Activated T-helper 1 cell treated with anti-CD3 and anti-CD28 coated beads, Interleukin-12 subunit alpha, Interleukin-12 subunit beta, Interleukin-2, Interleukin-4 antibody, amounts not matched to agents 30 ng/mL and 10 ng/mL and 1 ng/mL, durations not matched to agents 14 hours and 24 hours and 36 hours (primary cell): ENCODE results near the gene NSD1. TPM values are rescaled to one million over a fixed set of nuclear protein-coding genes. Genes with fewer than 3 reads are reported as not detected.
A peak's percentile ranks its signal among the peaks of the same experiment; 100 is the strongest.
"Not testable (repeated sequence)": the region's sequence is repeated elsewhere in the genome, so short reads cannot be mapped to it uniquely, and the experiment has no call there.

ENCODE experiments used
- DNase-seq: peaks from one replicate; pipeline ENCODE4 v3.0.0; 2021; ENCODE audit warnings: low spot score
- H3K27ac Mint-ChIP-seq: one replicate; pipeline ENCODE4 v1.8.0; 2021; ENCODE audit warnings: mild to moderate bottlenecking, mixed read lengths
- H3K27me3 Mint-ChIP-seq: one replicate; pipeline ENCODE4 v1.8.0; 2022; ENCODE audit warnings: mild to moderate bottlenecking, moderate library complexity, mixed read lengths; ENCODE audit not compliant: insufficient read depth
- H3K36me3 Mint-ChIP-seq: one replicate; pipeline ENCODE4 v1.8.0; 2021; ENCODE audit warnings: low read depth, mixed read lengths
- H3K4me1 Mint-ChIP-seq: one replicate; pipeline ENCODE4 v1.8.0; 2021; ENCODE audit warnings: low read depth, mixed read lengths
- H3K4me3 Mint-ChIP-seq: one replicate; pipeline ENCODE4 v1.8.0; 2021; ENCODE audit warnings: mild to moderate bottlenecking, moderate library complexity, mixed read lengths
- H3K9me3 Mint-ChIP-seq: one replicate; pipeline ENCODE4 v1.8.0; 2021; ENCODE audit warnings: mixed read lengths
- intact Hi-C: fragments of 100-400 bp; cut with micrococcal nuclease; formaldehyde crosslinking; loops from one replicate; pipeline ENCODE4 v1.15.1; 2024
- total RNA-seq: library from RNA; stranded (reverse); gene quantifications from 2 replicates; pipeline ENCODE4 v1.2.3, GENCODE V29; 2022

The NSD1 gene
- total RNA-seq, 1 donor from 2014 or later = 108 TPM

DNA sequence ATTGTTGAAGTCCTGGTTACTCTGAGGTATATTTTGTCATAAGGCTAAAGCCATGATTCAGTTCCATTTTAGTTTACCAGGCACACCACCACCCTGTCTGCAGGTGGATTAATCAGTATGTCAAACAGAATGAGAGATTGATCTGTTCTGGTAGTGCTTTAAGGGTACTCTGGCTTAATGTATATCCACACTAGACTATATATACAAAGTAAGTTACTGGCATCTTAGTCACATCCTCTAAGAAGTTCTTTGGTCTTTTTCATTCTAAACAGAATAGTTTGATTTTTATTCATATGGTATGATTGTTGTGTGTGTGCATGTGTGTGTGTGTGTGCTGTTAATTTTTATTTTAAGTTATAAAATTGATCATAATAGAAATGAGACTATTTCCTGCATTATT, 108.2 kb downstream of the NSD1 start:
- Mint-ChIP-seq H3K9me3 (no peaks in the 10 kb centered on the region), H3K27me3 (no peaks in the 10 kb centered on the region), H3K36me3 (peaks cover 35% of the 10 kb centered on the region), H3K27ac (no peak overlapping the region), H3K4me1 (no peaks in the 10 kb centered on the region), H3K4me3 (no peak overlapping the region)
- intact Hi-C loops = no loop called here
- no peak for DNase-seq

DNA sequence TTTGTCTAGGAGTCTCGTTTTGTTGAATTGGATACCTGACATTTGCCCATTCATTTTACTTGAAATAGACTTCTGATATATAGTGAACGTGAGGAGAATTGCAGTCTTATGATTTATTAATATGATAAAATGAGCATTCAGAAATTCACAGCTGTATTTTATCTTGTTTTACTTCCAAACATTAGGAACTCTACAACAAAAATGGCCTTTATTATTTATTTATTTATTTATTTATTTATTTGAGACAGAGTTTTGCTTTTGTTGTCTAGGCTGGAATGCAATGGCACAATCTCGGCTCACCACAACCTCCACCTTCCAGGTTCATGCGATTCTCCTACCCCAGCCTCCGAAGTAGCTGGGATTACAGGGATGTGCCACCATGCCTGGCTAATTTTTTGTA, 108.7 kb downstream of the NSD1 start:
- peaks cover 38% of the 10 kb centered on the region for H3K36me3 Mint-ChIP-seq
- H3K9me3 Mint-ChIP-seq = no peaks in the 10 kb centered on the region
- intact Hi-C loops = no loop called here
- H3K27ac Mint-ChIP-seq = no peak overlapping the region
- H3K4me1 Mint-ChIP-seq = no peaks in the 10 kb centered on the region
- H3K4me3 Mint-ChIP-seq = no peak overlapping the region
- H3K27me3 Mint-ChIP-seq = no peaks in the 10 kb centered on the region
- no peak for DNase-seq

DNA sequence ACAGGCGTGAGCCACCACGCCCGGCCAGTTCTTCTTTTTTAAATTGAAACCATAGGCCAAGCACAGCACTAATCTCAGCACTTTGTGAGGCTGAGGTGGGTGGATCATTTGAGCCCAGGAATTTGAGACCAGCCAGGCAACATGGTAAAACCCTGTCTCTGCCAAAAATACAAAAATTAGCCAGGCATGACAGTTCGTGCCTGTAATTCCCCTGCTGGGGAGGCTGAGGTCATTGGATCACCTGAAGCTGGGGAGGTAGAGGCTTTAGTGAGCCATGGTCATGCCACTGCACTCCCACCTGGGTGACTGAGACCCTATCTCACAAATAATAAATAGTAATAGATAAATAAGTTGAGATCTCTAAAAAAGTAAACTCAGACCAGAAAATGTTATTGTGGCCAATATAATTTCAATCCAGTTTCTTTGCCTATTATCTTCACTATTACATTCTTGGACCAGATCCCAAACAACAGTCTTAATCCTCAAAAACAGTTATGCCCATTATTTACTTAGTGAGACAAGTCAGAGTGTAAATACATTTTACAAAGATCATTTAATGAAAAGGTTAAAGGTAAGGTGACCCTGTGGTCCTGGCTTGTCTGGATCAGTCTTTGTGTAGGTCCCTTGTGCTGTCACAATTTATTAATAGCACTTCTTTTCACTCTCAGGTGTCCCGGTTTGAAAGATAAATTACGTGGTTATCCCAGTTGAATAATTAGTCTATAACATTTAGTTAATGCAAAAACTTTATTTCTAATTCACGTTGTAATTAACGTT, 116.4 kb downstream of the NSD1 start:
- Mint-ChIP-seq H3K27ac (no peak overlapping the region), H3K4me1 (no peaks in the 10 kb centered on the region), H3K4me3 (no peak overlapping the region), H3K27me3 (no peaks in the 10 kb centered on the region), H3K36me3 (peaks cover 41% of the 10 kb centered on the region), H3K9me3 (no peaks in the 10 kb centered on the region)
- intact Hi-C loops = loop anchor here (5.0 kb wide), 1 partner anchor 138 kb away; no protein-coding TSS in a partner anchor
- DNase-seq = no peak

DNA sequence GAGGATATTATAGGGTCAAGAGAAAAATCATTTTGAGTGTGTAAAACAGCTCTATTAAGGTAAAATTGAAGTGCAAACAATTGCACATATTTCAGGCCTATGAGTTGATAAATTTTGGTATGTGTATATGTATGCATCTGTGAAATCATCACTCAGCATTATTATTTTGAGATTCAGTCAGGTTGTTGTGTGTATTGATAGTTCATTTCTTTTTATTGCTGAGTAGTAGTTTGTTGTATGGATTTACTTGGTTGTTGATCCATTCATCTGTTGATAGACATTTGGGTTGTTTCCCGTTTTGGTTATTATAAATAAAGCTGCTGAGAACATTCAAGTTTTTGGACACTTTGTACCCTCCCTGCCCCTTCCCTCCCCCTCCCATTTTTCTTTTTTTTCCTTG, 119.7 kb downstream of the NSD1 start:
- H3K4me1 Mint-ChIP-seq = peaks cover 12% of the 10 kb centered on the region
- DNase-seq = no peak
- H3K27ac Mint-ChIP-seq = peak overlapping the region; percentile 16
- no peak overlapping the region for H3K4me3 Mint-ChIP-seq
- H3K36me3 Mint-ChIP-seq = peaks cover 41% of the 10 kb centered on the region
- H3K27me3 Mint-ChIP-seq = no peaks in the 10 kb centered on the region
- intact Hi-C loops = no loop called here
- H3K9me3 Mint-ChIP-seq = no peaks in the 10 kb centered on the region

DNA sequence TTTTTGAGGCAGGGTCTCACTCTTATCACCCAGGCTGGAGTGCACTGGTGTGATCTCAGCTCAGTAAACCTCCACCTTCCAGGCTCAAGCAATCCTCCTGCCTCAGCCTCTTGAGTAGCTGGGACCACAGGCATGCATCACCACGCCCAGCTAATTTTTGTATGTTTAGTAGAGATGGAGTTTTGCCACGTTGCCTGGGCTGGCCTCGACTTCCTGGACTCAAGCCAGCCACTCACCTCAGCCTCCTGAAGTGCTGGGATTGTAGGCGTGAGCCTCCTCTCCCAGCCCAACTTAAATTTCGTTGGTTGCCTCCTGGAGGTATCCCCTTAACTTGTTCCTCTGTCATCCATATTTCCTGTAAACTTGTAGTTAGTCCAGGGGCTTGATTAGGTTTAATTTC, 122.7 kb downstream of the NSD1 start:
- intact Hi-C loops = no loop called here
- peak overlapping the region; percentile 20 for H3K27ac Mint-ChIP-seq
- no peaks in the 10 kb centered on the region for H3K9me3 Mint-ChIP-seq
- H3K4me1 Mint-ChIP-seq = peaks cover 12% of the 10 kb centered on the region
- H3K27me3 Mint-ChIP-seq = no peaks in the 10 kb centered on the region
- H3K4me3 Mint-ChIP-seq = no peak overlapping the region
- H3K36me3 Mint-ChIP-seq = peaks cover 48% of the 10 kb centered on the region
- DNase-seq = no peak

DNA sequence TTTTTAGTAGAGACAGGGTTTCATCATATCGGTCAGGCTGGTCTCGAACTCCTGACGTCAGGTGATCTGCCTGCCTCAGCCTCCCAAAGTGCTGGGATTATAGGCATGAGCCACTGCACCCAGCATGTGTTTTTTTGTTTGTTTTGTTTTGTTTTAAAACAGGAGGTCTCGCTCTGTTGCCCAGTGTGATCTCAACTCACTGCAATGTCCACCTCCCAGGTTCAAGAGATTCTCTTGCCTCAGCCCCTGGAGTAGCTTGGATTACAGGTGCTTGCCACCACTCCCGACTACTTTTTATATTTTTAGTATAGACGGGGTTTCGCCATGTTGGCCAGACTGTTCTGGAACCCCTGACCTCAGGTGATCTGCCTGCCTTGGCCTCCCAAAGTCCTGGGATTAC, 125.1 kb downstream of the NSD1 start:
- H3K4me3 Mint-ChIP-seq, H3K27me3 Mint-ChIP-seq, DNase-seq, H3K9me3 Mint-ChIP-seq, H3K27ac Mint-ChIP-seq, intact Hi-C loops: not testable (repeated sequence)
- H3K4me1 Mint-ChIP-seq = peaks cover 12% of the 10 kb centered on the region
- peaks cover 52% of the 10 kb centered on the region for H3K36me3 Mint-ChIP-seq

DNA sequence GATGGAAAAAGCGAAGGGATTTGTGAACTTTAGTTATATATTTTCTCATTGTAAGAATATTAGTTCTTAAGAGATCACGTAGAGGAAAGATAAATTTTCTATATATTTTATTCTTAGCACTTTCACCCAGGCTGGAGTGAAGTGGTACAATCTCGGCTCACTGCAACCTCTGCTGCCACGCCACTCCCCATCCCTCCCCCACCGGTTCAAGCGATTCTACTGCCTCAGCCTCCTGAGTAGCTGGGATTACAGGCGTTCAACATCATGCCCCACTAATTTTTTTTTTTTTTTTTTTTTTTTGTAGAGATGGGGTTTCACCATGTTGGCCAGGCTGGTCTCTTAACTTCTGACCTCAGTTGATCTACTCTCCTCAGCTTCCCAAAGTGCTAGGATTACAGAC, 127.4 kb downstream of the NSD1 start:
- Mint-ChIP-seq H3K36me3 (peaks cover 45% of the 10 kb centered on the region), H3K4me1 (peaks cover 10% of the 10 kb centered on the region), H3K27me3 (no peaks in the 10 kb centered on the region), H3K4me3 (no peak overlapping the region), H3K27ac (no peak overlapping the region), H3K9me3 (no peaks in the 10 kb centered on the region)
- intact Hi-C loops = no loop called here
- DNase-seq = no peak

DNA sequence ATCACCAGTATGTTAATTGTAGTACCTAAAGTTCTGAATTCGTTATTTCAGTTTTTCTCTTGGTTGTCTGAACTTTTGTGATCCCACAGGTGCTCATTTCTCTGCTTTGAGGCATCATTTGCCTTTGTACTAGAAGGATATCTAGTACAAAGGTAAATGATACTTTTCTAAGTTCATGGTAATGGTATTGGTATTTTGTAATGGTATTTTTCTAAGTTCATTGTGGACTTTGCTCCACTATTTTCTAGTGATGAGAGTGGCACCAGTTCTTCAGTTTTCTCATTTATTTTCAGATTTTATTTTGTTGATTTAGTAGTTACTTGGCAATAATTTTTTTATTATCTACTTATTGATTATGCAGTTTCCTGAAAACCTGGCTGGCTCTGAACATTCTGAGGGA, 127.9 kb downstream of the NSD1 start:
- no peaks in the 10 kb centered on the region for H3K27me3 Mint-ChIP-seq

DNA sequence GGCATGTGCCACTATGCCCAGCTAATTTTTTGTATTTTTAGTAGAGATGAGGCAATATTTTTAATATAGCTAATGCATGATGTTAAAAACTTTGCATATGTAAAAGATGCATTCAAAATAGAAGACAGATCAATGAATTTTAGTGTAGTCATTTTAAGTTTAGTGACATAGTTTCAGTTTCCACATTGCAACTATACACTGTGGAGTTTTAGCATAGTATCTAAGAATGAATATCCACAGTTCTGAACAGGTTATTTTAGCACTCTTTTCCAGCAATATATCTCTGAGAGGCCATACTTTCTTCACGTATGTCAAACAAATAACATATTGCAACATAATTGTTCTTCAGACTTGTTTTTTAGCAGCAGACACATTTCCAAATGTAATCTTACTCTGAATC, 130.6 kb downstream of the NSD1 start:
- intact Hi-C loops = no loop called here
- Mint-ChIP-seq H3K36me3 (peaks cover 51% of the 10 kb centered on the region), H3K4me1 (peaks cover 9% of the 10 kb centered on the region), H3K27ac (peak overlapping the region; percentile 44), H3K4me3 (no peak overlapping the region), H3K9me3 (no peaks in the 10 kb centered on the region), H3K27me3 (no peaks in the 10 kb centered on the region)
- DNase-seq = no peak

More for the DNA sequence above, 127.9 kb downstream of the NSD1 start:
- Mint-ChIP-seq H3K9me3 (no peaks in the 10 kb centered on the region), H3K27ac (no peak overlapping the region), H3K4me1 (peaks cover 8% of the 10 kb centered on the region), H3K36me3 (peaks cover 49% of the 10 kb centered on the region), H3K4me3 (no peak overlapping the region)
- no peak for DNase-seq
- intact Hi-C loops = no loop called here

DNA sequence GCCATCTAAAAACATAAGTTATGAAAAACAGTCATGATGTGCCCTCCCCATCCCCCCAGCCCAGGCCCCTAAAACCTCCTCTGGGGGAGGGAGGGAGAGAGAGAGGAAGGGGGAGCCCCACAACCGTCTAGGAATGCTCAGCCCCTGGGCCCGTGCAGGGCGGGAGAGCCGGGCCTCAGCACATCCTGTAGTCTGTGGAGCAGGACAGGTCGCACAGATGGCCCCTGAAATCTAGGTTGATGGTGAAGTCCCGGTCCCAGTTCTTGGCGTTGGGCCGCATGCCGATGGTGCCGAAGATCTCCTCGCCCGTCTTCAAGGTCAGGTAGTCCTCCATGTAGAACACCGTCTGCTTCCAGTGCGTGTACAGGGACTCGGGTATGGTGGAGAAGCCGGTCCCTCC, 131.8 kb downstream of the NSD1 start:
- Mint-ChIP-seq H3K36me3 (peaks cover 48% of the 10 kb centered on the region), H3K27me3 (no peaks in the 10 kb centered on the region), H3K4me3 (no peak overlapping the region), H3K27ac (no peak overlapping the region), H3K4me1 (peaks cover 12% of the 10 kb centered on the region), H3K9me3 (no peaks in the 10 kb centered on the region)
- no peak for DNase-seq
- intact Hi-C loops = no loop called here

DNA sequence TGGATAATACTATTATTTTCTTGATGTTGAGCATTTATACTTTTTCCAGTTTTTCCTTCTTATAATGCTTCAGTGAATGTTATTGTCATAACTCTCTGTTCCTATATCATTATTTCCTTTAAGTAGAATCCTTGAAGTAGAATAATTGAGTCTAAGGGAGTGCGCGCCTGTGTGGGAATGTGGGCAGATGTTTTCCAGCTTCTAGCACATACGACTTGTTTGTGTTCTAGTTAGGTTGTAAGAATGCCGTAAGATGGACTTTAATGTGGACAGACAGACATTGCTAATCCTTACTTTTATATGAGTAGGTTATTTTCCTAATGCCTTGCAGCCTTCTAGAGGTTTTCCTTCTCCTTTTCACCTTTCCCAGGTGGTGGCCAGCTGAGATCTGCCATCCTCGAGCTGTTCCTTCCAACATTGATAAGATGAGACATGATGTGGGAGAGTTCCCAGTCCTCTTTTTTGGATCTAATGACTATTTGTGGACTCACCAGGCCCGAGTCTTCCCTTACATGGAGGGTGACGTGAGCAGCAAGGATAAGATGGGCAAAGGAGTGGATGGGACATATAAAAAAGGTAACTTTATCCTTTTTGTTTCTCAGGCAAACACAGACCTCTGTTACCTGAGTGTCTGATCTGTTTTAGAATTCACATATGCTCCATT, 135.8 kb downstream of the NSD1 start:
- Mint-ChIP-seq H3K4me1 (peaks cover 9% of the 10 kb centered on the region), H3K27me3 (no peaks in the 10 kb centered on the region), H3K36me3 (peaks cover 45% of the 10 kb centered on the region), H3K4me3 (no peak overlapping the region), H3K27ac (no peak overlapping the region), H3K9me3 (no peaks in the 10 kb centered on the region)
- no peak for DNase-seq
- intact Hi-C loops = no loop called here

DNA sequence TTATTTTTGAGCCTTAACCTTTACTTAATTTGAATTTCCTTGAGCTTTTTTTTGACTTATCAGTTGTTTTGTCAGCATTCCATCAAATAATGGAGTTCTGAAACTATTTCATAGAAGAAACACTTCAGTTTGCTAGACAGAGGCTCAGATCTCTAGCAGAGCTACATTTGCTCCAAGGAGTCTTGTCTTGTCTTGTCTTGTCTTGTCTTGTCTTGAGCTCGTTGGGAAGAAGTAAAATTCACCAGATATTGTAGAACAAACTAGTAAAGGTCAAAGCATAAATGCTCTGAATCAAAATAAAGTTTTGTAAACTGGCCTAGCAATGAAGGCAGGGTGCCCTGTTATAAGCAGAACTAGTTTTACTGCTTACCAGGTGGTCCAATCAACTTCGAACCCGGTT, 136.4 kb downstream of the NSD1 start:
- no peaks in the 10 kb centered on the region for H3K27me3 Mint-ChIP-seq
- H3K9me3 Mint-ChIP-seq = no peaks in the 10 kb centered on the region
- no peak overlapping the region for H3K27ac Mint-ChIP-seq
- peaks cover 48% of the 10 kb centered on the region for H3K36me3 Mint-ChIP-seq
- DNase-seq = no peak
- intact Hi-C loops = no loop called here
- H3K4me1 Mint-ChIP-seq = peaks cover 4% of the 10 kb centered on the region
- no peak overlapping the region for H3K4me3 Mint-ChIP-seq

DNA sequence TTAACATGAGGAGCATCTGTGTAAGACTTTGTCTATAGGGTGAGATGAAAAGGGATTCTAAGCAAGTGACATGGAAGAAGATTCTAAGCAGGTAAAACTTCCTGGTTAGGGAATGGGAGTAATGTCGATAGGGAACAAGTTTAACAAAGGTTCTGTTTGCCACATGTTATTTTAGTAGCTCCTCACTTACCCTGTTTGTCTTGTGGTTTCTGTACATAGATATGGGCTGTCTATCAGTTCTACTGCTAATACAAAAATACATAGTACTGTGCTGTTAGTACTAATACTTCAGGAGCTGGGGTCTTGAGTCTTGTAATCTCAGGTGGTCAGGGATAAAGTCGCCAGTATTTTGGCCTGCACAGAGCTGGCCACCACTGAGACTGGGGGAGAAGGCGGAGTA, 137.1 kb downstream of the NSD1 start:
- Mint-ChIP-seq H3K9me3 (no peaks in the 10 kb centered on the region), H3K27me3 (no peaks in the 10 kb centered on the region), H3K4me3 (no peak overlapping the region), H3K4me1 (peaks cover 4% of the 10 kb centered on the region), H3K27ac (no peak overlapping the region), H3K36me3 (peaks cover 50% of the 10 kb centered on the region)
- intact Hi-C loops = no loop called here
- DNase-seq = no peak
